NCI-H460 (cell line): Measurements from ENCODE around the gene FRZB. TPM values are rescaled to one million over a fixed set of nuclear protein-coding genes. Genes with fewer than 3 reads are reported as not detected.

Source experiments
- DNase-seq: peaks from one replicate; pipeline ENCODE4 v3.0.0-alpha.2; 2016; ENCODE audit warnings: low read depth; ENCODE audit errors: extremely low read depth
- total RNA-seq: library from RNA; depleted of rRNA; stranded (reverse); fragments of >200 nt; shearing (Covaris generic); gene quantifications from 2 replicates; pipeline ENCODE4 v1.2.3, GENCODE V29; 2014

The FRZB gene
- total RNA-seq, 1 experiment from 2014 or later = not detected

- no peak for DNase-seq
These were observed 20.5 kb downstream of the FRZB start for GRCh38 chr2:182845794-182846417.

- DNase-seq = no peak
These were observed 30.0 kb downstream of the FRZB start for GRCh38 chr2:182836451-182836850.

- no peak for DNase-seq
These were observed 32.1 kb downstream of the FRZB start for GRCh38 chr2:182834293-182834692.

DNA sequence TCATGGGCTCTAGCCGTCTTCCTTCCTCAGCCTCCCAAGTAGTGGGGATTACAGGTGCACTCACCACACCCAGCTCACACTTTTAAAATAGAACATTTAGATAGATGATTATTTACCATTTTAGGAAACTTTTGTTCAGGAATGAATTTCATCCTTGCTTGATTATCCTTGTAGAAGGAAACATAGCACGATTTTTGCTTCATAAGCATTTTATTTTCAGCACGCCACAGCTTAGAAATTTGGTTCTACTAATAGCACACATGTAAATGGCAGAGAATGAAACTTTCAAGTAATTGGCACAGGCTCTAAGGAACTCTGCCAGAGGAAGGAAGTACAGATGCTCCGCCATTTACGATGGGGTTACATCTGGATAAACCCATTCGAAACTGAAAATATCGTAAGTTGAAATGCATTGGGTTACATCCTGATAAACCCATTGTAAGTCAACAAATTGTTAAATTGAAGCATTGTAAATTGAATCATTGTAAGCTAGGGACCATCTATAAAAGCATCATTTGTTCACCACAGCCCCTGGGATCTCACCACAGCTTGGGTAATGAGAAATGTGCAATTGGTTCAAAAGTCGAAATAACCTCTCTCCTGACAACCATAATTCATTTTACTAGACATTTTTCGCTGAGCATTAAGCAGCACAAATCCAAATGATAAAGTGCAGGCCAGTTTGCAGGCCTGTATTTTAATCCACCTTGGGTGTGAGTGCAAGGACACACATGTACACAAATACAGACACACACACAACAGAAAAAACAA, 33.2 kb downstream of the FRZB start:
- no peak for DNase-seq

GRCh38 chr2:182831921-182832320, 34.5 kb downstream of the FRZB start:
- DNase-seq = no peak

GRCh38 chr2:182831101-182831500, 35.3 kb downstream of the FRZB start:
- DNase-seq = no peak

GRCh38 chr2:182827182-182827879, 39.1 kb downstream of the FRZB start:
- DNase-seq = no peak

- DNase-seq = no peak
These were observed 39.9 kb downstream of the FRZB start for GRCh38 chr2:182826496-182826895.

DNA sequence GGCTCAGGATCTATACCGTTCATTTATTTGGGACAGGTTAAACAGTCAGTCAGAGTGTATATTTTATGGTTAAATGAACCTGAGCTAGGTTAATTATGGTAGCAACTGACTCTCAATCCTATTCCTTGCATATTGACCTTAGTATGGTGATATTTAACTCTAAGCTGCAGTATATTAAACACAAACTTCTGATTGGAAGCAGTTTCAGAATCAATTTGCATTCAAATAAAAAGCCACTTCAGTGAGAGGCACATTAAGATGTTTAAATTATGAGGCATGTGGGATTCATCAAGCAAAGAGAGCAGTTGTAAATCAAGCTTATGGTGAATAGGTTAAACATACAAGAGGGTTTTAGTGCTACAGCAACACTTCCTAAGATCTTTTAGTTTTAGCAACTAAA, 40.4 kb downstream of the FRZB start:
- DNase-seq = no peak

DNA sequence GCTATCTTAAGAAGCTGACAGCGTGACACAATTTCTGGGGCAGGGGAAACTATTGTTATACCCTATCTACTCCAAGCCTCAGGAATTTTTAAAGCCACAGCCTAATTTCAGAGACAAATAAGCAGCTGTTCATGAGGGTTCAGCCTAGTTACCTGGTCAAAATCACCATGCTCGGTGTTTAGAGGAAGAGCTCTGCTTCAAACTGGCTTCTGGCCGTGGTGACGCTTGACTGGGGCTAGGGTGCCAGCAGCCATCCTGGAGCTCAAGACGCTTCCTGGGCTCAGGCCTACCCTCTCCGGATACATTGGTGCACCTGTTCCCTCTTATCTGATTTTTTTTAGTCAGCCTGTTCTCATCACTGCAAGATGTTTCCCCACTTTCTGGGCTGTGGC, 41.7 kb downstream of the FRZB start:
- no peak for DNase-seq

DNA sequence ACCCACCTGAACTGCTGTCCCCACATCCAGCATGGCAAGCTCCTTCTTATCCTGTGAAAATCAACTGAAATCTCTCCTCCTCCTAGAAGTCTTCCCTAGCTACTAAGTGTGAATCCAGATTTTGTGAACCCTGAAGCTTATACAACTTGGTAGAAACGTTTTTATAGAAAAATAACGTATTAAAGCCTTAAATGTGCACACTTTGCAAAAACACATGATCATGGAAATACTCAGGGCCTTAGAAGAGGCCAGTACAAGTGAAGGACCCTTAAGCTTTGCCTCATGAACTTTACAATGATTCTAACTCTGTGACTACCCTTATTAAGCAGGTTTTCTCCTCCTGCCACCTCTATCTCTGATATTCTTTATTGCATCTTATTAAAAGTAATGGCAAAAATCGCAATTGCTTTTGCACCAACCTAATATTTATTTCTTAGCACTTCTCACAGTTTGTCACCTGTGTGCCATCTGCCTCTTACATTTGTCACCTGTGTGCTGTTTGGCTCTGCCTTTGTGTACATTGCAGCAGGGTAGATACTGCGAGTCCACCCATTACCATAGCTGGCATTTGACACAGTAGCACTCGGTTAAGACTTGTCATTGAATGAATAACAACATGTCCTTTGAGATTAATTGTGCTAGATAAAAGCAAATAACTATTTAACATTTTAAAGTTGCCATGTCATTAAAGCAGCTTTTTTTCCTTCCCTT, 42.2 kb downstream of the FRZB start:
- no peak for DNase-seq

GRCh38 chr2:182822733-182823132, 43.7 kb downstream of the FRZB start:
- no peak for DNase-seq

DNA sequence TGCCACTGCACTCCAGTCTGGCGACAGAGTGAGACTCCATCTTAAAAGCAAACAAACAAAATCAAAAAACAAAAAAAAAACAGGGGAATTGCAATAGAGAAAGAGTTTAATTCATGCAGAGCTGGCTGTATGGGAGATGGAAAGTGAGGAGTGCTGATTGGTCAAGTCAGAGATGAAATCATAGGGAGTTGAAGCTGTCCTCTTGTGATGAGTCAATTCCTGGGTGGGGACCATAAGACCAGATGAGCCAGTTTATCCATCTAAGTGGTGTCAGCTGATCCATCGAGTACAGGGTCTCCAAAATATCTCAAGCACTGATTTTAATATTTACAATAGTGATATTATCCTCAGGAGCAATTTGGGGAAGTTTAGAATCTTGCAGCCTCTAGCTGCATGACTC, 45.3 kb downstream of the FRZB start:
- DNase-seq = no peak

GRCh38 chr2:182819412-182819811, 47.0 kb downstream of the FRZB start:
- DNase-seq = no peak

GRCh38 chr2:182818925-182819324, 47.5 kb downstream of the FRZB start:
- no peak for DNase-seq

DNA sequence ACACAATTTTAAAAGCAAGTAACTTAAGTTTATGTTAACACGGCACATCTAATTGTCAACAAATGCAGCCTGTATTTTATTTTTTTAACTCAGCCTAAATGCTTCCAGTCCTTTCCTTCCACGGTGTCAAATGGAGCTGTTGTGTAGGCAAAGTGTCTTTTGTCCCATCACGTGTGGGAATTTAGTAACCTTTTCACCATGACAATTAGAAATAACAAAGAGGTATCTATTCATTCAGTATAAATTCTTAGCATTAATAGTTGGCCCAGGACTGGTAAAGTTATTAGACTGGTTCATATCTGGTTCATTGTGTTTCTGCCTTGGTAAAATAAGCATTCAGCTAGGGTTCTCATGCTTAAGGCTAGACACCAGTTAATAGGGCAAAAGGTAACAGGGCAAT, 47.9 kb downstream of the FRZB start:
- DNase-seq = no peak

DNA sequence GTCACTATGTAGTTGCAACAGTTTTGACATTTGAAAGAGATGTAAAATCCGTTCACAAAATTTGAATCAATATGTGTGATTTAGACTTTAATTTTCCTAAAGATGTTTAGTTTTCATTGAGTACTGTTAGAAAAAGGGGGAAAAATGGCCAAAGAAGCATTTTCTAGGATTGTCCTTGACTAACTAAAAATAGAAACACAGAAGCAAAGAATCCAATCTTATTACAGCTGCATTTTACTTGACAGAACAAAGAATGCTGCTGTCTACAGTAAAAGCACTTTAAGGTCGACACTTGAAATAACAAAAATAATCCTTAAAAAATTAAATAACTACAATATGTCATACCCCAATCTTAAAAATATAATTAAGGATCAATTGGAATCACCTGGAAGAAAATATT, 48.9 kb downstream of the FRZB start:
- DNase-seq = no peak

GRCh38 chr2:182816866-182817265, 49.6 kb downstream of the FRZB start:
- DNase-seq = no peak

DNA sequence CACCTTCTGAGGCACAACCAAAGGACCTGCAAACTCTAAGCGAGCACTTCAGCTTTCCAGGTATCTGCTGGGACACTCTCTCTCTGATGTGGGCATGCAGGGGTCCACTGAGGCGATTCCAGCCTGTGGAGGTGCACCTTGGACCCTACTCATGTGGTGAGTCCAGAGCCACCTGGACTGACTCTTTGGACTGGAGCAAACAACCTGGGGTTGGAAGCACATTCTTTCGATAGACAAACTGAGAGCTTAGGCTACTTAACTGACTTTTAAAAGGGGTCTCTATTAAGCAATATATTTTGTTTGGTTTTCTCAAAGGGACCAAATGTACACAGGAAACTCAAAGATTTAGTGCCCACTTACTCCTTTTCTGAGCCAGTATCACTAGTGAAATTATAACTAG, 51.6 kb downstream of the FRZB start:
- DNase-seq = no peak

DNA sequence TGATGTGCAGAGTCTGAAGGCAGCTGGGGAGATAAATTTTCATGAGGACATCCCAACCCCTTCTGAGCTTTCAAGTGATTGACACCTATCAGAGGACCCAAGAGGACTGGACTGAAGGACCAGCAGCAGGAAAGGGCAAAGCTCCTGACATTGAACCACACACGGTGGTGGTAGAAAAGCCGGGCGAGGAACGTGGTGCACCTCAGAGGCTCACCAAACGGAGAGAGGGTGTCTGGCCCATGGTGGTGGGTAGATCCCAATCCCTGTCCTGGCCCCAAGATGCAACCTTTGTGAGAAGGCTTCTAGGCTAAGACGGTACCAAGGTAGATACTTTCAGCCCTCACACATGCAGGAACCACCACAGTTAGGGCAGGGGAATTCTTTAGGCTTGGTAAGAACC, 52.1 kb downstream of the FRZB start:
- DNase-seq = no peak

DNA sequence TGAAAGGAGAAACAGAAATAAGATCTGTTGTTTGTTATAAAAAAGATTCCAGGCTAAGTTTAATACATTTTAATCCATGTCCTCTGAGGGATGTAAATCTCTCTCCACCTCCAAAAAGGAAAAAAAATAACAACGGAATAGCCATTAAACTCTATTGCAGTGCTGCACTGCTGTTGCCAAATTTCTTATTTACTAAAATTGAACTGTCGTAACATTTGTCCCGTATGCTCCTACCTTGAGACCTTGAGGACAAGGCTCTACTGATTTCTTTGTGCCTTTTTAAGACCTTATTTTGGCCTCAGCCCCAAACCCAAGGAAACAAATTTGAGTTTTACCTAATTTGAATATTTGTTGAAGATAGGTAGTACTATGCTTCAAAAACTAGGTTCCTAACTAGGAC, 56.4 kb downstream of the FRZB start:
- no peak for DNase-seq
